Right lobe of liver (tissue), 6 donors: ENCODE measurements around the gene INPP5A. TPM values are rescaled to one million over a fixed set of nuclear protein-coding genes. Genes with fewer than 3 reads are reported as not detected.

ENCODE experiments used
- ATAC-seq, 4 donors: fragments of 200-7000 bp; cut with Tn5 transposase; one replicate each; pipeline ENCODE4 v1.9.1; 2020; ENCODE audit warnings: mild to moderate bottlenecking in 4 of 4, moderate library complexity in 4 of 4
- DNase-seq, 3 donors: peaks; one replicate each; pipeline ENCODE4 v3.0.0-alpha.2; 2020
- H3K27ac ChIP-seq, 3 donors: fragments of 200-600 bp; one replicate each; pipeline ENCODE4 v1.8.0; 2022
- H3K27me3 ChIP-seq, 2 donors: fragments of 200-600 bp; one replicate each; pipeline ENCODE4 v1.8.0; 2022
- H3K36me3 ChIP-seq, 4 donors: fragments of 200-600 bp; sonication (generic) in 1 of 4; one replicate each; pipeline versions ENCODE4 v1.5.1 to v1.8.0; 2017 to 2022; ENCODE audit warnings: control low read depth in 1 of 4
- H3K4me1 ChIP-seq, 4 donors: fragments of 200-600 bp; sonication (generic) in 1 of 4; one replicate each; pipeline versions ENCODE4 v1.5.1 to v1.8.0; 2017 to 2022; ENCODE audit warnings: control low read depth in 1 of 4
- H3K4me3 ChIP-seq, 3 donors: fragments of 200-600 bp; one replicate each; pipeline ENCODE4 v1.8.0; 2022
- H3K9me3 ChIP-seq, 4 donors: fragments of 200-600 bp; sonication (generic) in 1 of 4; one replicate each; pipeline versions ENCODE4 v1.5.1 to v1.8.0; 2017 to 2022; ENCODE audit warnings: control low read depth in 1 of 4
- POLR2A ChIP-seq: fragments of 450-650 bp; IDR thresholded peaks from one replicate; pipeline ENCODE4 v1.6.1; 2017; ENCODE audit warnings: antibody characterized with exemption, mild to moderate bottlenecking
- WGBS: methylation state at CpG from one replicate; pipeline ENCODE4 v1.1.6; 2018; ENCODE audit warnings: low coverage, low lambda C conversion rate; ENCODE audit not compliant: insufficient coverage; ENCODE audit errors: missing lambda C conversion rate; 5-methylcytosine and 5-hydroxymethylcytosine counted together
- intact Hi-C, 2 donors: fragments of 100-400 bp; cut with DNase I; formaldehyde crosslinking; loops; one replicate each; pipeline versions ENCODE4 v1.11.2 to v1.14.1; 2022
- total RNA-seq, 6 experiments: library from RNA; depleted of rRNA in 2 of 6; stranded (reverse); fragments of >200 nt in 2 of 6; fragmentation: NEBNext Ultra II Directional in 3 of 6; extraction: Animal tissue kit (Norgen Biotek cat#: 25700) in 3 of 6; gene quantifications; one replicate each; pipeline versions ENCODE4 v1.1.0 to v1.2.4, GENCODE V29; 2016 to 2023
- TF ChIP-seq, protein P1 (sequence below), 4 donors: fragments of 200-600 bp in 3 of 4; fragments of 450-650 bp in 1 of 4; IDR thresholded peaks; one replicate each; pipeline versions ENCODE4 v1.5.1 to v1.8.0; 2016 to 2022; ENCODE audit warnings: antibody characterized with exemption in 4 of 4, mild to moderate bottlenecking in 2 of 4
- donor health status: DM: no; HTN: yes; CAD: no.
- donor health status: DM: no; HTN: no; CAD: no.
- donor health status: DM: no; HTN: no; CAD: no.
- donor health status: DM: no; HTN: yes; CAD: no.
- donor health status: DM: no; HTN: yes; CAD: no.

INPP5A gene
- total RNA-seq, 6 experiments from 2014 or later, result 12.5 to 24.6 (median 16.9) TPM

GRCh38 chr10:132665946-132666704 lies 128.5 kb downstream of the INPP5A start:
- Histone ChIP-seq H3K27ac (no peak overlapping the region), H3K4me3 (no peak overlapping the region), H3K4me1 (no peaks in the 10 kb centered on the region), H3K9me3 (no peaks in the 10 kb centered on the region), H3K27me3 (no peaks in the 10 kb centered on the region), H3K36me3 (no peaks in the 10 kb centered on the region)
- no peak for TF ChIP-seq POLR2A
- TF ChIP-seq, protein P1, sequence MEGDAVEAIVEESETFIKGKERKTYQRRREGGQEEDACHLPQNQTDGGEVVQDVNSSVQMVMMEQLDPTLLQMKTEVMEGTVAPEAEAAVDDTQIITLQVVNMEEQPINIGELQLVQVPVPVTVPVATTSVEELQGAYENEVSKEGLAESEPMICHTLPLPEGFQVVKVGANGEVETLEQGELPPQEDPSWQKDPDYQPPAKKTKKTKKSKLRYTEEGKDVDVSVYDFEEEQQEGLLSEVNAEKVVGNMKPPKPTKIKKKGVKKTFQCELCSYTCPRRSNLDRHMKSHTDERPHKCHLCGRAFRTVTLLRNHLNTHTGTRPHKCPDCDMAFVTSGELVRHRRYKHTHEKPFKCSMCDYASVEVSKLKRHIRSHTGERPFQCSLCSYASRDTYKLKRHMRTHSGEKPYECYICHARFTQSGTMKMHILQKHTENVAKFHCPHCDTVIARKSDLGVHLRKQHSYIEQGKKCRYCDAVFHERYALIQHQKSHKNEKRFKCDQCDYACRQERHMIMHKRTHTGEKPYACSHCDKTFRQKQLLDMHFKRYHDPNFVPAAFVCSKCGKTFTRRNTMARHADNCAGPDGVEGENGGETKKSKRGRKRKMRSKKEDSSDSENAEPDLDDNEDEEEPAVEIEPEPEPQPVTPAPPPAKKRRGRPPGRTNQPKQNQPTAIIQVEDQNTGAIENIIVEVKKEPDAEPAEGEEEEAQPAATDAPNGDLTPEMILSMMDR (IDR thresholded peaks at IDR 0.05), result no peak
- DNase-seq (no peak), ATAC-seq (peak in 1 of 4 donors; percentile 37)
- intact Hi-C loops, result loop anchor here in 1 of 2 donors (10.0 kb wide), 1 partner anchor 119 kb away; the partner anchor contains the start of gene NKX6-2
- WGBS, result 83% methylated on average over 12 of the region's 15 CpGs

GRCh38 chr10:132666705-132667341 lies 129.2 kb downstream of the INPP5A start:
- H3K4me1 ChIP-seq, result no peaks in the 10 kb centered on the region
- no peak overlapping the region for H3K4me3 ChIP-seq
- no peaks in the 10 kb centered on the region for H3K27me3 ChIP-seq
- DNase-seq (no peak), ATAC-seq (no peak)
- H3K9me3 ChIP-seq, result no peaks in the 10 kb centered on the region
- intact Hi-C loops, result loop anchor here in 1 of 2 donors (10.0 kb wide), 1 partner anchor 118 kb away; the partner anchor contains the start of gene NKX6-2
- no peak for TF ChIP-seq POLR2A
- TF ChIP-seq, protein P1 (IDR thresholded peaks at IDR 0.05), result no peak
- H3K36me3 ChIP-seq, result no peaks in the 10 kb centered on the region
- H3K27ac ChIP-seq, result no peak overlapping the region
- WGBS, result 89% methylated on average over 12 of the region's 12 CpGs

GRCh38 chr10:132667342-132668047 lies 129.9 kb downstream of the INPP5A start:
- DNase-seq (no peak), ATAC-seq (no peak)
- TF ChIP-seq, protein P1 (IDR thresholded peaks at IDR 0.05), result no peak
- no peak for TF ChIP-seq POLR2A
- Histone ChIP-seq H3K27me3 (no peaks in the 10 kb centered on the region), H3K36me3 (no peaks in the 10 kb centered on the region), H3K27ac (no peak overlapping the region), H3K4me3 (no peak overlapping the region), H3K4me1 (no peaks in the 10 kb centered on the region), H3K9me3 (no peaks in the 10 kb centered on the region)
- 87% methylated on average over 19 of the region's 20 CpGs for WGBS
- intact Hi-C loops, result loop anchor here in 1 of 2 donors (10.0 kb wide), 1 partner anchor 117 kb away; the partner anchor contains the start of gene NKX6-2

- intact Hi-C loops, result loop anchor here in 1 of 2 donors (10.0 kb wide), 1 partner anchor 117 kb away; the partner anchor contains the start of gene NKX6-2
- H3K4me3 ChIP-seq, result no peak overlapping the region
- DNase-seq, result no peak
- 88% methylated on average over 5 of the region's 5 CpGs for WGBS
- no peaks in the 10 kb centered on the region for H3K27me3 ChIP-seq
- H3K9me3 ChIP-seq, result no peaks in the 10 kb centered on the region
- ATAC-seq, result no peak
- TF ChIP-seq, protein P1 (IDR thresholded peaks at IDR 0.05), result no peak
- TF ChIP-seq POLR2A, result no peak
- H3K36me3 ChIP-seq, result no peaks in the 10 kb centered on the region
- H3K4me1 ChIP-seq, result no peaks in the 10 kb centered on the region
- no peak overlapping the region for H3K27ac ChIP-seq
Measured at GRCh38 chr10:132668048-132668394, 130.4 kb downstream of the INPP5A start.
